HG03571 (cell line): ENCODE results near the gene TSR3.

Experiments
- ATAC-seq: cut with Tn5 transposase; IDR thresholded peaks from one replicate; pipeline ENCODE4 v1.9.1; 2021; ENCODE audit not compliant: unreplicated experiment

TSR3 gene

DNA sequence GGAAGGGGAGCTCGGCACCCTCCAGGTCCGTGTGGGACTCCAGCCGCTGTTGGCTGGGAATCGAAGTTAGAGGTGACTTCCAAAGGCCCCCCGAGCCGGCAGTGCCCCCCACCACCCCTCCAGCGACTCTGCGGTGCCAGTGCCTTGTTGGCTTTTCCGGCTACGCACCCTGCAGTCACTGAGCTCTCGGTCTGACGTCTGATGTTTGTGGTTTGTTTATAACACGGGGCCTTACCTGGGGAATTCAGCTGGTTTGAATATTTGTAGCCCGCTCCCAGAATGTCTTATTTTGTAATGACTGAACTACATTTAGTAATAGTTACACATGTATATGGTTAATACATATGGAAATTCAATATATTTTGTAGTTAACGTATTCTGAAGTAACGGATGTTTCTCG is 25.3 kb downstream of the TSR3 start:
- no peak for ATAC-seq

- no peak for ATAC-seq
Measured at GRCh38 chr16:1325673-1326371, 25.9 kb downstream of the TSR3 start.

DNA sequence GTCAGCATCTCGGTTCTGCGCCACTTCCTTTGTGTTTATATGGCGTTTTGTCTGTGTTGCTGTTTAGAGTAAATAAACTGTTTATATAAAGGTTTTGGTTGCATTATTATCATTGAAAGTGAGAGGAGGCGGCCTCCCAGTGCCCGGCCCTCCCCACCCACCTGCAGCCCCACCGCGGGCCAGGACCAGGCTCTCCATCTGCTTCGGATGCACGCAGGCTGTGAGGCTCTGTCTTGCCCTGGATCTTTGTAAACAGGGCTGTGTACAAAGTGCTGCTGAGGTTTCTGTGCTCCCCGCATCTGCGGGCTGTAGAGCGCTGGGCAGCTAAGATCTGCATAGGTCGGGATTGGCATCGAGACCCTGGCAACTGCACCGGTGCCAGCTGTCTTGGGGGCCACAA is 26.4 kb downstream of the TSR3 start:
- ATAC-seq, result no peak

DNA sequence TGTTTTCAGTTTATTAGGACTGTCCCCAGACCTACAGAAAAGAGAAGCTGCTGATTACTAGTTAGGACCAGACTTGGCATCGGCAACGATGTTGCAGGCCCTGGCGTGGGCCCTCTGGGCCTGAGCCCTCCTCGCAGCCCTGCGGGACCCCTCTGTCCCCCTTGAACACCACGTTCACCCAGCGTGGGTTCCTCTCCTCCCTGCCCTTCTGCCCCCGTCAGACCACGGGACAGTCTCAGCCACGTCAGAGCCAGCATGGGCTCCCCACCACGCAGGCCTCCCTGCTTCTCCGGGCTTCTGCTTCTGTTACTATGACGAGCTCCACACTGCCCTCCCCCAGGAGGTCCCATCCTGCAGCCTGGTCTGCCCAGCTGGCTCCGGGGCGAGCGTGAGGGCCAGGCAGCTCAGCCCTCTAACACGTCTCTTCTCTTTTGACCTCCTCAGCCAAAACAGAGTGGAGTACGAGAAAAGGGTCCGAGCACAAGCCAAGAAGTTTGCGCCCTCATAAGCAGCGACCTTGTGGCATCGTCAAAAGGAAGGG is 27.3 kb downstream of the TSR3 start:
- ATAC-seq, result no peak

DNA sequence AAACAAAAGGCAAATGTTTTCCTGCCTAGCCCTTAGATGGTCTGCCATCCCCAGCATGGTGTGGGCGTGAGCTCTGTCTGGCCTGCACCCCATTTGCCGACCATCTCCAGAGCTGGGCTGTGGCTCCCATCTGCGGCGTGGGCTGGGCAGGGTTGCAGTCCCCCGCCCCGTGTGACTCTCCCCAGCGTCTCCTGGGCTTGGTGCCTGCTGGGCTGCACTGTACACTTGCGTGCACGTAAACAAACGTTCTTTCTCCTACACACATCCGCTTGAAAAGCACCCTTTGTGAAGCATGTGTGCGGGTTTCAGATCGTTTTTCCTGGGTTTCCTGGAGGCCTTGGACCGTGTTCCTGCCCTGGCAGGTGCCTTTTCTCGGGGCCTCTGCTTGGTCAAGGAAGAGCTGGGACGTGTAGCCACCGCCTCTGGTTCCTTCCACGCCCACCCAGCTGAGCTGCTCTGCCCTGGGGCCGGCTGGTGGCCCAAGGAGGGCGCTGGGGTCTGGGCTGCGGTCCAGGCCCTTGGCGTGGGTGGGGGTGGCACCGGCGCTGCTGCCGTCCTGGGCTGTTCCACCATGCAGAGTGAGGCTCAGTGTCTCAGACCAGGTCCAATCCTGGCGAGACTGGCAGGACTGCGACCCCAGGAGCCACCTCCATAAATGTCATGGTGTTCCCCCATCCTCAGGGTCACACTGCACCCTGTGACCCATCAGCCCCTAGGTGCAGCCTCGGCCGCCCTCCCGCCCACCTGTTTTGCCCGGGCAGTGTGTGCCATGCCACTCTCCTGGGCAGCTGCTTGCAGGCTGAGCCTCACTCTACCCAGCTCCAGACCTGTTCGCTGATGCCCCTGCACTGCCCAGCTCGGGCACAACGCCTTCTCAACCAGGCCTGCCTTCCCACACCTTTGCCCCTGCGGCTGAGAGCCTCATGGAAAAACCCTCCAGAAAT is 28.1 kb downstream of the TSR3 start:
- no peak for ATAC-seq

- no peak for ATAC-seq
Measured at GRCh38 chr16:1322407-1322806, 29.3 kb downstream of the TSR3 start.

GRCh38 chr16:1320658-1321240 is 30.9 kb downstream of the TSR3 start:
- no peak for ATAC-seq

DNA sequence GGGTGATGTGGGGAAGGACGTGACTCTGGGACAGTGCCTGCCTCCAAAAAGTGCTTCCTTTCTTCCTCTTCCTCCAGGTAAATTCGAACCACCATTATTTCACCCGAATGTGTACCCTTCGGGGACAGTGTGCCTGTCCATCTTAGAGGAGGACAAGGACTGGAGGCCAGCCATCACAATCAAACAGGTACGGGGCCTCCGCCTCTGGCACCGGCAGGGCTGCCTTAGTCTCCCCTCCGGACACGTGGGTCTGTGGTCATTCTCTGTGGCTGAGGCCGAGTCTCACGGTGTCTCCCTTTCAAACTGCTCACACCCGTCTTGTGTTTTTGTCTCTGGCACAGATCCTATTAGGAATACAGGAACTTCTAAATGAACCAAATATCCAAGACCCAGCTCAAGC is 31.6 kb downstream of the TSR3 start:
- ATAC-seq, result no peak

DNA sequence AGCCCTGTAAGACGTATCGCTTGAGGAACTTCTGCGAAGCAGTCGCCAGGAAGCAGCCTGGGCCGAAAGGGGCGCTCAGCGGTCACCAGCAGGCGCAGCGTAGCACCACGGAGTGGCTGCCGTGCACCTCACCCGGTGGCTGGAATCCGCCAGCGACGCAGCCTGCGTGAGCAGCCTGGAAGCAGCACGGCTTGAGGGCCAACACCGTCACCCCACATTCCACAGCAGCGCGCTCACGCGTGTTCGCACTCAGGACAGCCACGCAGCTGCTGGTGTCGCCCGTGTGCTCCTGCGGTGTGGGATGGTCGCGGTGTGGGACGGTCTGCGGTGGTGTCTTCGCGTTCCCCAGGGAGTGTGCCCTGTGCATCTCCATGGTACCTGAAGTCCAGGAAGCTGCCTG is 32.6 kb downstream of the TSR3 start:
- no peak for ATAC-seq

- ATAC-seq, result no peak
Measured at GRCh38 chr16:1318268-1318545, 33.5 kb downstream of the TSR3 start.

- no peak for ATAC-seq
Measured at GRCh38 chr16:1317479-1318267, 34.0 kb downstream of the TSR3 start.

GRCh38 chr16:1316033-1316405 is 35.7 kb downstream of the TSR3 start:
- ATAC-seq, result no peak

GRCh38 chr16:1315081-1316032 is 36.3 kb downstream of the TSR3 start:
- ATAC-seq, result no peak

- no peak for ATAC-seq
Measured at GRCh38 chr16:1314399-1315068, 37.1 kb downstream of the TSR3 start.

GRCh38 chr16:1313721-1314369 is 37.8 kb downstream of the TSR3 start:
- no peak for ATAC-seq

DNA sequence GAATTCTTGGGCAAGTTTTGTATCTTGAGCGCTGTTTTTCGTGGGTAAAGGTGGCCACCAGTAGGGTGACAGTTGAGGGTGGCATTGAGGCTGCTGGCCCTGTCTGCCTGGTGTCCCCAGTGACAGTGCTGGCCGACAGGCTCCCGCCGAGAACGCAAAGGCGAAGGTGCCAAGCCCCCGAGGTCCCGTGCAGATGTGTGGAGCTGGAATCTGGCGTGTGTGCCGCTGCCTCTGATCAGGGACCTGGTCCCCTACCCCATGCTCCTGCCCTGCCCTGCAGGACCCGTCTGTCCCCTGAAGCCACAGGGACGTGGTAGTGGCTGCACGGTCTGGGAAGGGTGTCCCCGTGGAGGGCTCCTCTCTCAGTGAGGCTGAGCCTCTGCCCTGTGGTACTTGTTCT is 38.8 kb downstream of the TSR3 start:
- ATAC-seq, result no peak

GRCh38 chr16:1312467-1312816 is 39.2 kb downstream of the TSR3 start:
- no peak for ATAC-seq

GRCh38 chr16:1311738-1312466 is 39.8 kb downstream of the TSR3 start:
- ATAC-seq, result no peak
